A549 (cell line): ENCODE results near the gene RPS6KC1. TPM values are rescaled to one million over a fixed set of nuclear protein-coding genes. Genes with fewer than 3 reads are reported as not detected.

Source experiments
- ATAC-seq, 2 experiments: fragments of 200-7000 bp in 1 of 2; fragments of >200 bp in 1 of 2; cut with Nextera tagmentation in 1 of 2; cut with Tn5 transposase in 1 of 2; 3 replicates each; pipeline versions ENCODE4 v1.8.0 to v1.9.1; 2018 to 2020; ENCODE audit warnings: mild to moderate bottlenecking in 1 of 2, moderate library complexity in 1 of 2
- CTCF ChIA-PET: fragments of 300-600 bp; sonication (Branson Sonifier 250); formaldehyde crosslinking; extraction: SDS; loops from one replicate; lab custom pipeline; 2021; ENCODE audit warnings: antibody characterized with exemption, inconsistent platforms; lab: Yijun Ruan, JAX
- POLR2A ChIA-PET: fragments of 350-600 bp; formaldehyde crosslinking; extraction: SDS; loops from one replicate; lab custom pipeline; 2021; ENCODE audit warnings: antibody characterized with exemption, inconsistent platforms; lab: Yijun Ruan, JAX
- DNase-seq, 2 experiments: peaks; one replicate each; pipeline versions ENCODE4 v3.0.0 to v3.0.0-alpha.2; 2011 to 2016; ENCODE audit warnings: low read depth in 1 of 2, low spot score in 1 of 2
- FAIRE-seq: peaks from 2 replicates; lab custom pipeline; 2011; peaks lifted over from hg19 to GRCh38; lab: Jason Lieb, UNC
- H3K27ac ChIP-seq, 2 experiments: fragments of >200 bp; sonication (Bioruptor Twin); formaldehyde crosslinking; 3 replicates each; pipeline ENCODE4 v1.5.1; 2016 to 2017
- H3K4me1 ChIP-seq: fragments of >200 bp; sonication (Bioruptor Twin); formaldehyde crosslinking; 3 replicates; pipeline ENCODE4 v1.6.1; 2016
- H3K4me2 ChIP-seq: fragments of >200 bp; sonication (Bioruptor Twin); formaldehyde crosslinking; 3 replicates; pipeline ENCODE4 v1.6.1; 2016
- H3K4me3 ChIP-seq: fragments of >200 bp; sonication (Bioruptor Twin); formaldehyde crosslinking; 3 replicates; pipeline ENCODE4 v1.5.1; 2016
- H3K9me3 ChIP-seq: fragments of >200 bp; sonication (Bioruptor Twin); formaldehyde crosslinking; 3 replicates; pipeline ENCODE4 v1.6.1; 2016
- BHLHE40 ChIP-seq: IDR thresholded peaks from 2 replicates; pipeline ENCODE4 v1.6.1; 2012; ENCODE audit warnings: low read depth, low read length, inconsistent platforms
- CEBPB ChIP-seq, 2 experiments: fragments of >200 bp in 1 of 2; sonication (Bioruptor Twin) in 1 of 2; formaldehyde crosslinking in 1 of 2; IDR thresholded peaks; 2 replicates each; pipeline ENCODE4 v1.6.1; 2012 to 2016
- CHD2 ChIP-seq: fragments of 150-350 bp; IDR thresholded peaks from 2 replicates; pipeline ENCODE4 v1.6.1; 2014; ENCODE audit warnings: low read length; ENCODE audit not compliant: partially characterized antibody
- CHD4 ChIP-seq: fragments of 200-600 bp; sonication (generic); IDR thresholded peaks from 2 replicates; pipeline ENCODE4 v1.6.1; 2016; ENCODE audit warnings: antibody characterized with exemption, mild to moderate bottlenecking, borderline replicate concordance
- EP300 ChIP-seq, 2 experiments: fragments of >200 bp; sonication (Bioruptor Twin); formaldehyde crosslinking; IDR thresholded peaks; 2 replicates in 1 of 2; 3 replicates in 1 of 2; pipeline ENCODE4 v1.6.1; 2016 to 2017
- FOSB ChIP-seq: fragments of 250-450 bp; sonication (Bioruptor Pico); IDR thresholded peaks from 2 replicates; pipeline ENCODE4 v1.5.0; 2020; ENCODE audit warnings: mild to moderate bottlenecking, moderate library complexity
- FOSL2 ChIP-seq, 2 experiments: fragments of 450-650 bp in 1 of 2; fragments of >200 bp in 1 of 2; sonication (Bioruptor Twin) in 1 of 2; formaldehyde crosslinking; IDR thresholded peaks; 2 replicates each; pipeline versions ENCODE4 v1.5.0 to v1.6.1; 2016 to 2020; ENCODE audit warnings: mild to moderate bottlenecking in 1 of 2, moderate library complexity in 1 of 2
- FOXS1 ChIP-seq: fragments of 250-450 bp; sonication (Bioruptor Pico); IDR thresholded peaks from 2 replicates; pipeline ENCODE4 v1.5.0; 2020; ENCODE audit warnings: mild to moderate bottlenecking, moderate library complexity
- HDAC2 ChIP-seq: fragments of 200-600 bp; sonication (generic); IDR thresholded peaks from 2 replicates; pipeline ENCODE4 v1.6.1; 2016
- JUN ChIP-seq, 2 experiments: fragments of >200 bp; sonication (Bioruptor Twin); formaldehyde crosslinking; IDR thresholded peaks; 2 replicates in 1 of 2; 3 replicates in 1 of 2; pipeline ENCODE4 v1.6.1; 2016 to 2017
- JUNB ChIP-seq: fragments of >200 bp; sonication (Bioruptor Twin); formaldehyde crosslinking; IDR thresholded peaks from 2 replicates; pipeline ENCODE4 v1.6.1; 2016
- KDM1A ChIP-seq: fragments of 200-600 bp; sonication (generic); IDR thresholded peaks from 2 replicates; pipeline ENCODE4 v1.6.1; 2016; ENCODE audit warnings: low read depth, mild to moderate bottlenecking
- KDM5A ChIP-seq: fragments of 200-600 bp; sonication (generic); IDR thresholded peaks from 2 replicates; pipeline ENCODE4 v1.6.1; 2016; ENCODE audit warnings: antibody characterized with exemption, mild to moderate bottlenecking
- MYC ChIP-seq: IDR thresholded peaks from 2 replicates; pipeline ENCODE4 v1.6.1; 2012; ENCODE audit warnings: mild to moderate bottlenecking, inconsistent platforms, low read length, improper control_type of control experiment, borderline replicate concordance
- NFE2L2 ChIP-seq: fragments of 150-350 bp; conservative IDR thresholded peaks from 2 replicates; pipeline ENCODE4 v1.6.1; 2014; ENCODE audit warnings: low read length
- NPAS2 ChIP-seq: fragments of 250-450 bp; sonication (Bioruptor Pico); IDR thresholded peaks from 2 replicates; pipeline ENCODE4 v1.8.0; 2022; ENCODE audit warnings: mild to moderate bottlenecking, moderate library complexity, borderline replicate concordance
- POLR2A ChIP-seq: IDR thresholded peaks from 2 replicates; pipeline ENCODE4 v1.6.1; 2012; ENCODE audit warnings: mild to moderate bottlenecking, low read length
- RAD21 ChIP-seq, 2 experiments: fragments of >200 bp in 1 of 2; sonication (Bioruptor Twin) in 1 of 2; formaldehyde crosslinking in 1 of 2; IDR thresholded peaks in 1 of 2; conservative IDR thresholded peaks in 1 of 2; 2 replicates in 1 of 2; 3 replicates in 1 of 2; pipeline ENCODE4 v1.6.1; 2012 to 2018; ENCODE audit warnings: inconsistent platforms in 1 of 2
- RARB ChIP-seq: fragments of 250-450 bp; sonication (Bioruptor Pico); IDR thresholded peaks from 2 replicates; pipeline ENCODE4 v1.8.0; 2021; ENCODE audit warnings: mild to moderate bottlenecking, moderate library complexity
- RCOR1 ChIP-seq: fragments of 150-350 bp; IDR thresholded peaks from 2 replicates; pipeline ENCODE4 v1.6.1; 2014; ENCODE audit warnings: antibody characterized with exemption, low read length, low read depth
- RFX5 ChIP-seq: fragments of 450-650 bp; IDR thresholded peaks from 2 replicates; pipeline ENCODE4 v1.7.1; 2014; ENCODE audit warnings: antibody characterized with exemption, mild to moderate bottlenecking, moderate library complexity
- SREBF2 ChIP-seq: fragments of 450-650 bp; IDR thresholded peaks from 2 replicates; pipeline ENCODE4 v1.6.1; 2014; ENCODE audit warnings: mild to moderate bottlenecking, moderate library complexity
- ZNF302 ChIP-seq: fragments of 250-450 bp; sonication (Bioruptor Pico); IDR thresholded peaks from 2 replicates; pipeline ENCODE4 v1.9.0; 2021; ENCODE audit warnings: inconsistent platforms, mild to moderate bottlenecking, moderate library complexity
- WGBS: methylation state at CpG from one replicate; pipeline ENCODE4 v1.1.6; 2017; ENCODE audit errors: missing lambda C conversion rate; 5-methylcytosine and 5-hydroxymethylcytosine counted together
- polyA plus RNA-seq, 4 experiments: library from polyadenylated mRNA; depleted of rRNA in 3 of 4; stranded (reverse); fragments of >200 nt; fragmentation: RNase III in 1 of 4; extraction: RNeasy Plus Mini Kit Qiagen cat#74134 plus additional on column Dnase treatment in 1 of 4; gene quantifications; 2 replicates in 3 of 4; 3 replicates in 1 of 4; pipeline ENCODE4 v1.2.3, GENCODE V29; 2011 to 2017
- TF ChIP-seq, protein P1 (sequence below): IDR thresholded peaks from 2 replicates; pipeline ENCODE4 v1.6.1; 2012
- TF ChIP-seq, protein P2 (sequence below): fragments of 250-450 bp; sonication (Bioruptor Pico); IDR thresholded peaks from 2 replicates; pipeline ENCODE4 v1.5.0; 2021; ENCODE audit warnings: mild to moderate bottlenecking, moderate library complexity, borderline replicate concordance
- TF ChIP-seq, protein P3 (sequence below): IDR thresholded peaks from 2 replicates; pipeline ENCODE4 v1.6.1; 2012; ENCODE audit warnings: low read depth, borderline replicate concordance

RPS6KC1 gene
- polyA plus RNA-seq, 2 of the 4 experiments (the other 2 are of a cell fraction): 11.7 to 25.4 TPM

DNA sequence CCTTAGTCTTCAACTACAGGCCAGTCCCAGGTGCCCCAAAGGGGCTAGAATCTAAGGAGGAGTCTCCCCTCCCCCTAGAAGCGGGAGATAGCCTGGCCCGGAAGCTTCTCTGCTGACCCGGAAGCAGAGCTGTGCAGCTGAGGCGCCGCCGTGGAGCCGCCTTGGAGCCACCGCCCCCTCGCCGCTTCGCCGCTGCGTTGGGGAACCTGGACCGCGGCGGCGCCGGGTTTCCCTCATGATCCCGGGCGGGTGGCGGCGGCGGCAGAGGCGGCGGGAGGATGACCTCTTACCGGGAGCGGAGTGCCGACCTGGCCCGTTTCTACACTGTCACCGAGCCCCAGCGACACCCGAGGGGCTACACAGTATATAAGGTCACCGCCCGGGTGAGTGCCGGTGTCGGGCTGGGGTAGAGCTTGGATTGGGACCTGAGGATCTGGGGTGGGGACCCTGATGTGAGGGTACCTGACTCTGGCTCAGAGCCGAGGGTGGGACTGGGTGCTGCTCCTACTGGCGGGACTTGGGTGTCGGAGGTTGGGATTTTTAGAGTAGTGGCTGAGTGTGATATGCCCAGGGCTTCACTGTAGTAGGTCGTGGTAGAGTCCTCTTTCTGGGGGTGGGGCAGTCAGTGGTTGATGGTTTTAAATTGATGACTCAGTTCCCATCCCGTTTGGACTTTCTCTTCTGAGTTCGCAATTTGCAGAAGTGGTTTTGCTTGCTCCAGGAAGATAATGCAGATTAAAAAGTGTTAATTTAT is at the start of gene RPS6KC1 (continued):
- TF ChIP-seq JUN (IDR thresholded peaks at IDR 0.05): peak in 1 of 2 experiments; percentile 84; a peak in 2 of 5 replicates
- no peak for TF ChIP-seq RFX5
- no peak for TF ChIP-seq KDM1A
- TF ChIP-seq, protein P1, sequence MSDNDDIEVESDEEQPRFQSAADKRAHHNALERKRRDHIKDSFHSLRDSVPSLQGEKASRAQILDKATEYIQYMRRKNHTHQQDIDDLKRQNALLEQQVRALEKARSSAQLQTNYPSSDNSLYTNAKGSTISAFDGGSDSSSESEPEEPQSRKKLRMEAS: peak; percentile 85
- peak; percentile 62 for TF ChIP-seq POLR2A
- no peak for TF ChIP-seq NFE2L2
- TF ChIP-seq RARB (CRISPR knock-in tag): no peak
- no peak for TF ChIP-seq RCOR1
- TF ChIP-seq, protein P2, sequence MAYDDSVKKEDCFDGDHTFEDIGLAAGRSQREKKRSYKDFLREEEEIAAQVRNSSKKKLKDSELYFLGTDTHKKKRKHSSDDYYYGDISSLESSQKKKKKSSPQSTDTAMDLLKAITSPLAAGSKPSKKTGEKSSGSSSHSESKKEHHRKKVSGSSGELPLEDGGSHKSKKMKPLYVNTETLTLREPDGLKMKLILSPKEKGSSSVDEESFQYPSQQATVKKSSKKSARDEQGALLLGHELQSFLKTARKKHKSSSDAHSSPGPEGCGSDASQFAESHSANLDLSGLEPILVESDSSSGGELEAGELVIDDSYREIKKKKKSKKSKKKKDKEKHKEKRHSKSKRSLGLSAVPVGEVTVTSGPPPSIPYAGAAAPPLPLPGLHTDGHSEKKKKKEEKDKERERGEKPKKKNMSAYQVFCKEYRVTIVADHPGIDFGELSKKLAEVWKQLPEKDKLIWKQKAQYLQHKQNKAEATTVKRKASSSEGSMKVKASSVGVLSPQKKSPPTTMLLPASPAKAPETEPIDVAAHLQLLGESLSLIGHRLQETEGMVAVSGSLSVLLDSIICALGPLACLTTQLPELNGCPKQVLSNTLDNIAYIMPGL (CRISPR knock-in tag): peak; percentile 4; the same call in 1 of the 2 replicates
- TF ChIP-seq FOSB (CRISPR knock-in tag): no peak
- TF ChIP-seq CHD4: no peak
- TF ChIP-seq FOSL2 (IDR thresholded peaks at IDR 0.05): no peak
- peak; percentile 41; the same call in 1 of the 2 replicates for TF ChIP-seq FOSL2 (CRISPR knock-in tag; IDR thresholded peaks at IDR 0.05)
- TF ChIP-seq MYC: no peak
- TF ChIP-seq HDAC2: no peak
- no peak for TF ChIP-seq NPAS2 (CRISPR knock-in tag)

DNA sequence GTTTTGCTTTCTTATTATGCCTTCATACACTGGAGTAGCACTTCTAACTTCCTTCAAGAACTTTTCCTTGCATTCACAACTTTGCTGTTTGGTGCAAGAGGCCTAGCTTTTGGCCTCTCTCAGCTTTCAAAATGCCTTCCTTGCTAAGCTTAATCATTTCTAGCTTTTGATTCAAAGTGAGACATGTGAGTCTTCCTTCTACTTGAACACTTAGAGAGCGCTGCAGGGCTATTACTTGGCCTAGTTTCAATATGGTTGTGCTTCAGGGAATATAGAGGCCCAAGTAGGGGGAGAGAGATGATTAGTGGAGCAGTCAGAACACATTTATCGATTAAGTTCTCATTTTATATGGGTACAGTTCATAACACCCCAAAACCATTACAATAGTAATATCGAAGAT is 47.8 kb upstream of the RPS6KC1 start:
- Histone ChIP-seq H3K27ac (no peak overlapping the region), H3K4me1 (no peaks in the 10 kb centered on the region), H3K4me2 (no peak overlapping the region), H3K9me3 (no peaks in the 10 kb centered on the region), H3K4me3 (no peak overlapping the region)
- ATAC-seq (no peak), FAIRE-seq (no peak), DNase-seq (no peak)
- ChIA-PET POLR2A (interaction anchor here (0.6 kb wide), 1 partner anchor 188 kb away, joined by 3 read pairs; no protein-coding TSS in a partner anchor), CTCF (interaction anchor here (0.6 to 2.3 kb wide), 5 partner anchors 8 to 1680 kb away, joined by 3 to 12 read pairs (median 4); partner anchors contain the start of gene RPS6KC1)
- TF ChIP-seq RAD21 (conservative IDR thresholded peaks at IDR 0.05 in 1 of 2, IDR thresholded peaks at IDR 0.05 in 1 of 2) (no peak), RFX5 (no peak), KDM1A (no peak), POLR2A (no peak)
- WGBS: 96% methylated on average over 3 of the region's 3 CpGs

DNA sequence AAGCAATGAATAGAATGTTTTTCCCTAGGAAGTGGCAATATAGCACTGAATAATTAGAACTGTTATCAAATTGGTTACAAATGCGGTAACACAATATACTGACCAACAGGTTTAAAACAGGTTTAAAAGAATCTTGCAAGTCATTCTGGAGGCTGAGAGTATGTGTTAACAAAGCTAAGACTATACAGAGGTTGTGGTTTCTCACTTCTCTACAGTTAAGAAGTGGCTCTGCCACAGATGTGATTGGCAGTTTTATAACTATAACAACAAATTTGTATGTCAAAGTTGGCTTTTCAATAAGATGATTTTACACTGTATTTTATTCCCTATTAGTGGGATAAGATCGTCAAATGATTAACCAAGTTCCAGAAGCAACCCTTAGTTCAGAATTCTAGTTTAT is 42.5 kb upstream of the RPS6KC1 start:
- DNase-seq: no peak
- ChIA-PET POLR2A (no interaction called here), CTCF (no interaction called here)
- H3K4me2 ChIP-seq: no peak overlapping the region
- 89% methylated on average over 2 of the region's 2 CpGs for WGBS
- no peaks in the 10 kb centered on the region for H3K9me3 ChIP-seq
- H3K4me3 ChIP-seq: no peak overlapping the region
- H3K27ac ChIP-seq: no peak overlapping the region
- ATAC-seq: no peak
- TF ChIP-seq, protein P1: no peak
- no peak for TF ChIP-seq EP300 (IDR thresholded peaks at IDR 0.05)
- TF ChIP-seq CEBPB (IDR thresholded peaks at IDR 0.05): no peak
- no peak for TF ChIP-seq BHLHE40
- TF ChIP-seq MYC: no peak
- no peak for TF ChIP-seq RAD21 (conservative IDR thresholded peaks at IDR 0.05 in 1 of 2, IDR thresholded peaks at IDR 0.05 in 1 of 2)
- no peak for TF ChIP-seq ZNF302 (CRISPR knock-in tag)
- TF ChIP-seq HDAC2: no peak
- no peak for TF ChIP-seq CHD4
- TF ChIP-seq FOXS1 (CRISPR knock-in tag): no peak
- no peak for TF ChIP-seq POLR2A
- TF ChIP-seq CHD2: no peak
- TF ChIP-seq JUNB: no peak
- TF ChIP-seq NPAS2 (CRISPR knock-in tag): no peak
- TF ChIP-seq, protein P3, sequence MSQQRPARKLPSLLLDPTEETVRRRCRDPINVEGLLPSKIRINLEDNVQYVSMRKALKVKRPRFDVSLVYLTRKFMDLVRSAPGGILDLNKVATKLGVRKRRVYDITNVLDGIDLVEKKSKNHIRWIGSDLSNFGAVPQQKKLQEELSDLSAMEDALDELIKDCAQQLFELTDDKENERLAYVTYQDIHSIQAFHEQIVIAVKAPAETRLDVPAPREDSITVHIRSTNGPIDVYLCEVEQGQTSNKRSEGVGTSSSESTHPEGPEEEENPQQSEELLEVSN: no peak
- TF ChIP-seq SREBF2: no peak
- TF ChIP-seq KDM5A: no peak
- peaks cover under 1% of the 10 kb centered on the region; the same call in 2 of the 3 replicates for H3K4me1 ChIP-seq
- no peak for FAIRE-seq
